ENCODE data around the gene KANK4. TPM values are rescaled to one million over a fixed set of nuclear protein-coding genes. Genes with fewer than 3 reads are reported as not detected.

The KANK4 gene
- total RNA-seq, 1 donor from 2014 or later: not detected

DNA sequence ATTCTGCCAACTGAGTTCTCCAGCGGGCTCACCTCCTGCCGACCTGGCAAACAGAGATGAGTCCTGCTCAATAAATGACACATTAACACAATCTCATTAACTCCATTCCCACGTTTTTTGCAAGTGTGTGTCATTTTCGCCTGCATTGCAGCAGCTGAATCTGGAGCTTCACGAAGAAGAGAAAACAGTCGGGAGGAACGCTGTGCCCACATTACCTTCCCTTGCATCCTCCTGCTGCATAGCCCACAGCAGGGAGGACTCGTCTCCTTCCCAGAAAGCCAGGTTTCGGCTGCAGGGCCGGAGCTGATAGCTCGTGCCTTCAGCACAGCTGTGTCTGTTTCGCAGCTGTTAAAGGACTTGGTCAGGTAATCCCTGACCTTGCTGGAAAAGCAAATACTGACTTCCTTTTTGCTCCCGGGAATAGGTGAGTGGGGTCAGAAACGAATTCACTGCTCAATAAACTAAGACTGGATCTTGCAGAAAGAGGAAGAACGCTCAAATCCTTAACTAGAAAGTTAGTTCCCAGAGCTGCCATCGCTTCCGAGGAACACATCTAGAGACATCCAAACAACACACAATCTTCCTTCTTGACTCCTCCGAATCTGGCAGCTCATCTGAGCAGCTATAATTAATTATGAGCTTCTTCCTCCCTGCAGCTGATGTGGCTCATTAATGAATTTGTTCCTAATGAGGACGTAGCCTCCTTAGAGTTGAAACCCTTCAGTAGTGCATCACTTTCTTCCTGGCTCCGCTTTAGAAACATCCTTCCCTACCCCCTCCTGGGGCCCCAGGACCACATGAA, 33.0 kb downstream of the KANK4 start:
- Mint-ChIP-seq H3K9me3 (no peaks in the 10 kb centered on the region), H3K4me1 (ENCODE audit: low read depth) (no peaks in the 10 kb centered on the region), H3K36me3 (ENCODE audit: low read depth) (no peaks in the 10 kb centered on the region), H3K27ac (no peak overlapping the region), H3K27me3 (ENCODE audit: insufficient read depth) (peaks cover 10% of the 10 kb centered on the region), H3K4me3 (no peak overlapping the region)
- no peak for DNase-seq (ENCODE audit: low spot score)
- intact Hi-C loops (cut with micrococcal nuclease): no loop called here

DNA sequence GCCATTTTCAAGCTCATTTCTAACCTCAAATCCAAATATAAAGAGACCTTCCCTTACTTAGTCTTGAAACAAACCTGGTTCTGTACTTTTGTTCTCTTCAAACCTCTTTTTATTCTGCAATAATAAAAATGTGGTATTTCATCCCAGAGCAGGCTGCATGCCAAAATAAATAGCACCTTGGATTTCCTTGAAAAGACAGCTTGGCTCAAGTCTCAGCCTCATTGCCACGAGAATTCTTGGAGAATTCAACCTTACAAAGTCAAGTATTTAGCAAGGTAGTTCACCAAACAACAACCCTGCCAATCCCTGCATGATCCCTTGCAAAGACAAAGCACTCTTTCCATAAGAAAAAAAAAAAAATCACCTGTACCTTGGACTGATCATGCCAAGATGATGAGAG, 33.8 kb downstream of the KANK4 start:
- no peak for DNase-seq (ENCODE audit: low spot score)
- Mint-ChIP-seq H3K9me3 (no peaks in the 10 kb centered on the region), H3K36me3 (ENCODE audit: low read depth) (no peaks in the 10 kb centered on the region), H3K27me3 (ENCODE audit: insufficient read depth) (peaks cover 10% of the 10 kb centered on the region), H3K4me3 (no peak overlapping the region), H3K4me1 (ENCODE audit: low read depth) (no peaks in the 10 kb centered on the region), H3K27ac (no peak overlapping the region)
- intact Hi-C loops (cut with micrococcal nuclease): no loop called here

DNA sequence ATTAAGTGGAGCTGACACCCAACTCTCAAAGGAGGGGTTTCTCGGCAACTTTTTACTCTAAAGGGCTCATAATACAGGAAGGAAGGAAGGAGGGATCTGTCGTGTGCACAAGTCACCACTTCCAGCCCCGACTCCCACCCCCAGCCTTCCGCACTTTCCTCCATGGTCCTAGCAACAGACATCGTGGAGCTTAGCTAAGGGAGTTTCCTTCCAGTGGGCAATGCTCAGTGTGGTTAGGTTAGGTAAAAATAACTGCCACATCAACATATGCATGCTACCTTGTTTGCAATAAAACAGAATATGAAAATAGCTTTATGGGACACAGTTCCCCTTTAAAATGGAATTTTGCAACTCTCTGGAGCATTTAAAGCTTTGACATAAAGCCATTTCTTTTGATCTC, 35.2 kb downstream of the KANK4 start:
- Mint-ChIP-seq H3K4me3 (no peak overlapping the region), H3K27ac (no peak overlapping the region), H3K27me3 (ENCODE audit: insufficient read depth) (peaks cover 6% of the 10 kb centered on the region), H3K4me1 (ENCODE audit: low read depth) (no peaks in the 10 kb centered on the region), H3K36me3 (ENCODE audit: low read depth) (no peaks in the 10 kb centered on the region), H3K9me3 (no peaks in the 10 kb centered on the region)
- intact Hi-C loops (cut with micrococcal nuclease): no loop called here
- DNase-seq (ENCODE audit: low spot score): no peak

DNA sequence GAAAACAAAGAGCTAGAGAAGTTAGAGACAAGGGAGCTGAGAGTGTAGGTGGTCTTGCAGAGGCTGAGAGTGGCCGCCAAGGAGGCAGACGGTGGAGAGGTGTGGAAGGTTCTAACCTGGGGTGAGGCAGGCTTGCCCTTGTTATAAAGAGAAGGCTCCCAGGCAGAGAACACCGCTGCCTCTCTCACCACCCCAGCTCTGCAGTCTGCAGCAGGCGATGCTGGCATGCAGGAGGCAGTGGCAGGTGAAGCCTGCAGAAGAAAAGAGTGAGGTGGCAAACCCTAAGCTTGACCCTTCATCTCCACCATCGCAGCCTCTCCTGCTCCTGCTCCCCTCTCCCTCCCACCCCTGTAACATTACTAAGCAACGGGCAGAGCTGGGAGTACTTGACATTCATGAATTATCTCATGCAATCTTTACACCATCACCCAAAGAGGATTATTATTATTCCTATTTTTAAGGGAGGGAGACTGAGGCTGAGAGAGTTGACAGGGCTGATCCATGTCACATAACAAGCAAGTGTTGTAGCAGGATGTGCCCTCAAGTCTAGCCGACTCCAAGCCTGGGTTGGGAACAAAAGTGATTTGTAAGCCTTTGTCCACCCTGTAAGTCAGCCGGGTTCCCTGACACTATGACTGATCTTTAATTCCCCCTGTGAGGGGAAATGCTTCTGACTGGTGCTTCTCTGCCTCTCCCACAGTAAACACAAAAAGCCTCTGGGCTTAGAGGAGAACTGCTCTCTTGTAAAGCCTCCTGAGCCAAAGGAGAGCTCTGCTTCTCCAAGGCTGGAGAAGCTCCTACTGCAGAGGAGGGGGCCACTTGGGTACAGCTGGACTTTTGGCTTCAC, 36.1 kb downstream of the KANK4 start:
- Mint-ChIP-seq H3K27ac (no peak overlapping the region), H3K9me3 (no peaks in the 10 kb centered on the region), H3K4me3 (no peak overlapping the region), H3K27me3 (ENCODE audit: insufficient read depth) (peaks cover 8% of the 10 kb centered on the region), H3K4me1 (ENCODE audit: low read depth) (no peaks in the 10 kb centered on the region), H3K36me3 (ENCODE audit: low read depth) (no peaks in the 10 kb centered on the region)
- DNase-seq (ENCODE audit: low spot score): no peak
- intact Hi-C loops (cut with micrococcal nuclease): no loop called here

DNA sequence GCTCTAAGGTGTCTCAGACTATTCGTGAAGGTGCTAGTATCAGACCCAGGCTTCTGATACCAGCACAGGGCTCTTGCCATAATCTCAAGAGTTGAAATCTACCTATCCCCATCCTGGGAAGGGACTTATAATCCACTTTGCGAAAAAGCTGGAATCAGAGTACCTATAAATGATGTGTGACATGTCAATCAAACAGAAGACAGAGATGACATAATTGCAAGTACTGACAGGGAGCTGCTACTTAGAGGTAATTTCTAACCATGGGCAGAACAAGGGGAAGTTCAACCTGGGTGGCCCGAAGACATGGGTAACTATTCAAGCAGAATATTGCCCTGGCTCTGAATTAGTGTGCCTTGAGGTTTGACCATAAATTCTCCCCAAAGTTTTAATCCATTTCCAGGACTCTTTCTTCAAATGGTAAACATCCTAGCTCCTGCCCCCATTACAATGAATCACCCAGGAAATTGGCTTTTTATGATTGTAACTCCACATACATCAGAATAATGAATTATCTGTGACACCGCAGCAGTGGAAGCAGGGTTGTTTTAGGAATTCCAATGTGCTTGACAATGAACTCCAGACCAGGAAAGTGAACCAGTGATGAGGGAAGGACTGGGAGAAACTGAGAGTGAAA, 37.2 kb downstream of the KANK4 start:
- Mint-ChIP-seq H3K36me3 (ENCODE audit: low read depth) (no peaks in the 10 kb centered on the region), H3K9me3 (peaks cover under 1% of the 10 kb centered on the region), H3K4me1 (ENCODE audit: low read depth) (no peaks in the 10 kb centered on the region), H3K27me3 (ENCODE audit: insufficient read depth) (peaks cover 8% of the 10 kb centered on the region), H3K4me3 (no peak overlapping the region), H3K27ac (no peak overlapping the region)
- no peak for DNase-seq (ENCODE audit: low spot score)
- intact Hi-C loops (cut with micrococcal nuclease): no loop called here

DNA sequence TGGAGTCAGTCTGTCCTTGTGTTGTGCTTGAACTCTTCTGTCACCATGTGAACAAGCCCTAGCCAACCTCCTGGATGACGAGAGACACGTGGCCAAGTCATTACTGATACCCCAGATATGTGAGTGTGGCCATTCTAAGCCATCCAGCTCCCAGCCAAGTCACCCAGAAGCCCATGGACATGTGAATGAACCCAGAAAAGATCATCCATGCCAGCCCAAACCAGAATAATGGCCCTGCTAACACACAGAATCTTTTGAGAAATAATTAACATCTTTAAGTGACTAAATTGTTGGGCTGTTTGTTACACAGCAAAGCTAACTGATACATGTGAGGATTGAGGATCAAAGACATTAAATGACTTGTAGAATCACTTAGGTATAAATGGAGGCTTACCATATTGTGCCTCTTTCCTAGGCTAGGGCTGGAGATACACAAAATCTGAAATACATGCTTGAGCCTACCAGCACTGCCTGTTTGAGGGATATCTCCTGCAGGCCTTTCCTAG, 38.2 kb downstream of the KANK4 start:
- no peaks in the 10 kb centered on the region for H3K4me1 Mint-ChIP-seq (ENCODE audit: low read depth)
- H3K27me3 Mint-ChIP-seq (ENCODE audit: insufficient read depth): peaks cover 8% of the 10 kb centered on the region
- intact Hi-C loops (cut with micrococcal nuclease): no loop called here
- no peak overlapping the region for H3K27ac Mint-ChIP-seq
- peaks cover 4% of the 10 kb centered on the region for H3K9me3 Mint-ChIP-seq
- no peak for DNase-seq (ENCODE audit: low spot score)
- H3K4me3 Mint-ChIP-seq: no peak overlapping the region
- H3K36me3 Mint-ChIP-seq (ENCODE audit: low read depth): no peaks in the 10 kb centered on the region

DNA sequence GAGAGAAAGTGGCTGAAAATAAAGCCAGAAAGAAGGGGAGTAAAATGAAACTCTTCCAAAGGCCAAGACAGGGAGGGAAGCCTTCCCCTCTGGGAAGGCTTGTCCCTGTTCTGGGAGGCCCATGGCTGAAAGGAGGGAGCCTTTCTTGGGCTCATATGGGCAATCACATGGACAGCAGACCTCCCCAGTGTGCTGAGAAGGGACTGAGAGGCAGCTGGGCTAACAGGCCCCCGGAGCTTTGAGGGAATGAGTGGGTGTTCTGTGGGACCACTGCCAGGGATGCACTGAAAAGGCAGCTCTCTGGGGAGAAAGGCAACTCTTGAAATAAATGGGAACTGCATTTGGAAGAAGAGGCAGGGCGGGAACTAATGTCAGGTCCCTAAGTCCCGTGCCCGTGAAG, 39.1 kb downstream of the KANK4 start:
- Mint-ChIP-seq H3K27ac (no peak overlapping the region), H3K9me3 (peaks cover 4% of the 10 kb centered on the region), H3K4me1 (ENCODE audit: low read depth) (no peaks in the 10 kb centered on the region), H3K4me3 (no peak overlapping the region), H3K27me3 (ENCODE audit: insufficient read depth) (peaks cover 8% of the 10 kb centered on the region), H3K36me3 (ENCODE audit: low read depth) (no peaks in the 10 kb centered on the region)
- intact Hi-C loops (cut with micrococcal nuclease): no loop called here
- DNase-seq (ENCODE audit: low spot score): no peak

DNA sequence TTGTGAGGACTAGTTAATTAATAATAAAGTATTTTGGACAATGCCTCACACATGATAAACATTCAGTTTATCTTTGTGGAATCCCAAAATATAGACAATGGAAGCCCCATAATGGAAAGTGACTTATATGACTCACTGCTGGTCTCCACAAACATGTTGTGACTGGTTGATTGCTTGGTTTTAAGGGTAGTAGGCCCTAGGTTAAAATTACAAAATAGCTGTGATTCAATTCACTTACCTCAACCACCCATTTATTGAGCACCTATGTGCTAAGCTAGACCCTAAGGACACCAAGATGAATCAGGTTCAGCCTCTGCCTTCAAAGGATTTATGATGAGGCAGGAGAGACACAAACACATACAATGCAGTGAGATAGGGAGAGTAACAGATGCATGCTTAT, 42.4 kb downstream of the KANK4 start:
- Mint-ChIP-seq H3K27me3 (ENCODE audit: insufficient read depth) (peaks cover 2% of the 10 kb centered on the region), H3K36me3 (ENCODE audit: low read depth) (no peaks in the 10 kb centered on the region), H3K4me3 (no peak overlapping the region), H3K4me1 (ENCODE audit: low read depth) (peaks cover 9% of the 10 kb centered on the region), H3K9me3 (peaks cover 4% of the 10 kb centered on the region), H3K27ac (no peak overlapping the region)
- intact Hi-C loops (cut with micrococcal nuclease): loop anchor here (10.0 kb wide), 1 partner anchor 988 kb away; no protein-coding TSS in a partner anchor
- no peak for DNase-seq (ENCODE audit: low spot score)

DNA sequence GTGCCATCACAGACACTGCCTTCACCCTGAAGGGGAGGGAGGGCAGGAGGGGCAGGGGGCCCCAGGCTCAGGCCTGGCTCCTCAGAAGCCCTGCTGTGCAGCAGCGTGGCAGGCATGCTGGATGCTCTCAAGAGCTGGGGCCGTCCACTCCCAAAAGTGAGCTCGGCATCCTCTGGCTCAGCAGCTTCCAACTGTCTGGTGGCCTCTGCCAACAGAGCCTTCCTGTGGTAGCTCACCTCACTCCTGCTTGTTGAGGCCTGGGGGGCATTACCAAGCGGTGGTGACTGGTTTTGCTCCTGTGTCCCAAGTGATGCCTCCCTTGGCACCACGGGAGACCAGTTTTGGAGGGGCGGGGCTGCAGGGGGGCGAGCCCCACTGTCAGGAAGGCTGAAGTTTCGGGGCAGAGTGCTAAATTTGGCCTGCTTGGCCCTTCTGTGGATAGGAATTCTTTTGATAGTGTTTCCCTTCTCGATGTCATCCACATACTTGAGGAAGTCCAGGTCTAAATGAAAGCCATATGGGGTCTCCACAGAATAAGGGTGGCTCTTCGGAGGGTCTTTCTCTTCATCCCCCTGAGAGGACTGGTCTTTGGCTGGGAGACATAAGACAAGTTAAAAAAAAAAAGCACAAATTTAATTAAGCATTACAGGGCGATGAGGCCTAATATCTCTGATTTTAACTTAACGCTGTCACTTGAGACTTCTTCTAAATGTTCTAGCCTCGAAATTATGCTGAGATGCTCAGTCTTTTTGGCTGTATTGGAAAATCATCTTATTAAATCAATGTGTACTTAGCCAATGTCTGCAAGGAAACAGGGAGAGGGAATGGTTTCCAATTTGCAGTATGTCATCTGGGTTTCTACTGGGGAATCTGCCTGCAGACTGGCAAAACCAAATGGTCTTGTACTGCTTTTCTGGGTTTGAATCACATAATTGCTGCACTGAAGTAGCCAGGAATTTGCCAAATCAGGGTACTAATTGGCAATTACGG, 44.4 kb downstream of the KANK4 start:
- H3K9me3 Mint-ChIP-seq: peaks cover 4% of the 10 kb centered on the region
- H3K36me3 Mint-ChIP-seq (ENCODE audit: low read depth): no peaks in the 10 kb centered on the region
- peaks cover 2% of the 10 kb centered on the region for H3K27me3 Mint-ChIP-seq (ENCODE audit: insufficient read depth)
- no peak for DNase-seq (ENCODE audit: low spot score)
- intact Hi-C loops (cut with micrococcal nuclease): loop anchor here (10.0 kb wide), 1 partner anchor 990 kb away; no protein-coding TSS in a partner anchor
- H3K4me1 Mint-ChIP-seq (ENCODE audit: low read depth): peaks cover 18% of the 10 kb centered on the region
- H3K27ac Mint-ChIP-seq: no peak overlapping the region
- no peak overlapping the region for H3K4me3 Mint-ChIP-seq

DNA sequence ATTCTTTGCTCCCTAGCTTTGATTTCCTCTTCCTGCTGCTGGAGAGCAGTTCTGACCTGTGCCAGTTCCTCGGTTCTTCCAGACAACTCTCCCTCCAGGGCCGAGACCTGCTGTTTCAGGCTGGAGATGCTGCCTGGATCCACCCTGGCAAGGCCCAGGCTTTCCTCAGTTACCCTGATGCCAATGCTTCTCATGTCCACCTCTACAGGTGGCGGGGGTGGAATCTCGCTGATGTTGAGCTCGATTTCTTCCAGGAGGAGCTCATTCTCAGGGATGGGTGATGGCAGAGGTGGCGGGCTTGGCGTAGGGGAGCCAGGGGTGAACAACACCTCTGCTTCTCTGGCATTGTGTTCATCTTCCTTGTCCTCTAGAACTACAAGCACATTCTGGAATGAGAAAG, 45.3 kb downstream of the KANK4 start:
- Mint-ChIP-seq H3K9me3 (peaks cover 4% of the 10 kb centered on the region), H3K27ac (no peak overlapping the region), H3K4me3 (no peak overlapping the region), H3K27me3 (ENCODE audit: insufficient read depth) (peaks cover 2% of the 10 kb centered on the region), H3K36me3 (ENCODE audit: low read depth) (no peaks in the 10 kb centered on the region), H3K4me1 (ENCODE audit: low read depth) (peaks cover 18% of the 10 kb centered on the region)
- no peak for DNase-seq (ENCODE audit: low spot score)
- intact Hi-C loops (cut with micrococcal nuclease): loop anchor here (10.0 kb wide), 1 partner anchor 991 kb away; no protein-coding TSS in a partner anchor

DNA sequence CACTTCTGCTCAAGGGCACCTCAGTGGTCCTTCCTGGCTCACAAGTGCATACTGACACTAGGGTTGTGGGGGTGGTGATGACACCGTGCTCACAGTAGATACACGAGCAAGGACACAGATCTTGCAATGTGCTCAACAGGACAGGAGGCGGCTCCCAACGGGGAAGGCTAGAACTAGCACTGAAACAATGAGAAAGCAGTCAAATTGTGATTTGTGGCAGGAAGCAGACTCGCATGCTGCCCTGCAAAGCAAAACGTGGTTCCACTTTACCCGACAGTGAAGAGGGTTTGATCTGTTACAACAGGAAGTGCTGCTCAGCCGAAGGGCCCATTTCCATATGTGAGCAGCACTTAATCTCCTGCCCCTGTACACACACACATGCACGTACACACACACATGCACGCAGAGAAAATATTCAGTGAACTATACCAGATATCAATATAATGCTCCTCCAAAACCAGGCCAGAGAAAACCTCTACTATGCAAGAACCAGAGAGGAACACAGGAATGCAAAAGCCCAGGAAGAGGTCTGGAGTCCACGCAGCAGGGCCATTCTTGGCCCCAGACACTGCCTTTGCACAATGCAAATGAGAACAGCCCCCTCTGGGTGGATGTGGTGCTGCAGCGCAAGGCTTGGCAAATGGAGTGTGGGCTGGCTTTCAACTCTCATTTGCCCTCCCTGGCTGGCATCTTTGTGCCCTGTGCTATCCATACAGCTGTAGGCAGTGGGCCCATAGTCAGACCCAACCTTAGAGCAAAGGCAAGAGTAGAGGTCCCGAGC, 47.1 kb downstream of the KANK4 start:
- DNase-seq (ENCODE audit: low spot score): peak; percentile 46
- H3K27ac Mint-ChIP-seq: peak overlapping the region; percentile 81
- H3K27me3 Mint-ChIP-seq (ENCODE audit: insufficient read depth): no peaks in the 10 kb centered on the region
- H3K36me3 Mint-ChIP-seq (ENCODE audit: low read depth): no peaks in the 10 kb centered on the region
- H3K4me3 Mint-ChIP-seq: peak overlapping the region; percentile 25
- H3K4me1 Mint-ChIP-seq (ENCODE audit: low read depth): peaks cover 18% of the 10 kb centered on the region
- H3K9me3 Mint-ChIP-seq: peaks cover 4% of the 10 kb centered on the region
- intact Hi-C loops (cut with micrococcal nuclease): loop anchor here (1.0 to 10.0 kb wide), 2 partner anchors 164 to 993 kb away; no protein-coding TSS in a partner anchor
